G401.6 (cell line): ENCODE data around the gene PAQR8.
"Not testable (repeated sequence)": the region's sequence is repeated elsewhere in the genome, so short reads cannot be mapped to it uniquely, and the experiment has no call there.

Source experiments
- FAIRE-seq: peaks from 2 replicates; lab custom pipeline; 2012; peaks lifted over from hg19 to GRCh38; lab: Jason Lieb, UNC

The PAQR8 gene

GRCh38 chr6:52411911-52412310 is 50.0 kb downstream of the PAQR8 start:
- FAIRE-seq = no peak

- no peak for FAIRE-seq
These were observed 53.4 kb downstream of the PAQR8 start for GRCh38 chr6:52415333-52415732.

- FAIRE-seq = no peak
These were observed 54.1 kb downstream of the PAQR8 start for GRCh38 chr6:52415917-52416628.

- peak; percentile 68 for FAIRE-seq
These were observed 54.7 kb downstream of the PAQR8 start for GRCh38 chr6:52416629-52417151.

- FAIRE-seq = no peak
These were observed 55.7 kb downstream of the PAQR8 start for GRCh38 chr6:52417675-52418111.

- no peak for FAIRE-seq
These were observed 56.7 kb downstream of the PAQR8 start for GRCh38 chr6:52418606-52419005.

- FAIRE-seq = peak; percentile 96
These were observed 58.1 kb downstream of the PAQR8 start, which contains the start of gene EFHC1 for GRCh38 chr6:52419809-52420667. EFHC1 (plus strand) TSS chr6:52420342; CDS start chr6:52420411, 69 bp downstream.

- FAIRE-seq = no peak
These were observed 58.9 kb downstream of the PAQR8 start for GRCh38 chr6:52420668-52421358.

- no peak for FAIRE-seq
These were observed 60.2 kb downstream of the PAQR8 start for GRCh38 chr6:52422156-52422555.

- no peak for FAIRE-seq
These were observed 61.5 kb downstream of the PAQR8 start for GRCh38 chr6:52423448-52423847.

GRCh38 chr6:52423971-52424381 is 62.0 kb downstream of the PAQR8 start:
- peak; percentile 40 for FAIRE-seq

GRCh38 chr6:52424513-52424912 is 62.6 kb downstream of the PAQR8 start:
- FAIRE-seq = no peak

- no peak for FAIRE-seq
These were observed 64.7 kb downstream of the PAQR8 start for GRCh38 chr6:52426667-52427066.

- not testable (repeated sequence) for FAIRE-seq
These were observed 71.3 kb downstream of the PAQR8 start for GRCh38 chr6:52433294-52433693.

- no peak for FAIRE-seq
These were observed 73.4 kb downstream of the PAQR8 start for GRCh38 chr6:52435345-52435744.

GRCh38 chr6:52438926-52439325 is 77.0 kb downstream of the PAQR8 start:
- FAIRE-seq = no peak

- FAIRE-seq = no peak
These were observed 92.6 kb downstream of the PAQR8 start for GRCh38 chr6:52454556-52454955.

GRCh38 chr6:52457096-52457495 is 95.1 kb downstream of the PAQR8 start:
- FAIRE-seq = no peak
